Measurements from ENCODE around the gene FAM117A. TPM values are rescaled to one million over a fixed set of nuclear protein-coding genes. Genes with fewer than 3 reads are reported as not detected.
"Not testable (repeated sequence)": the region's sequence is repeated elsewhere in the genome, so short reads cannot be mapped to it uniquely, and the experiment has no call there.

FAM117A gene
- total and polyA plus RNA-seq, 2 donors: 6.2 to 33.1 TPM

DNA sequence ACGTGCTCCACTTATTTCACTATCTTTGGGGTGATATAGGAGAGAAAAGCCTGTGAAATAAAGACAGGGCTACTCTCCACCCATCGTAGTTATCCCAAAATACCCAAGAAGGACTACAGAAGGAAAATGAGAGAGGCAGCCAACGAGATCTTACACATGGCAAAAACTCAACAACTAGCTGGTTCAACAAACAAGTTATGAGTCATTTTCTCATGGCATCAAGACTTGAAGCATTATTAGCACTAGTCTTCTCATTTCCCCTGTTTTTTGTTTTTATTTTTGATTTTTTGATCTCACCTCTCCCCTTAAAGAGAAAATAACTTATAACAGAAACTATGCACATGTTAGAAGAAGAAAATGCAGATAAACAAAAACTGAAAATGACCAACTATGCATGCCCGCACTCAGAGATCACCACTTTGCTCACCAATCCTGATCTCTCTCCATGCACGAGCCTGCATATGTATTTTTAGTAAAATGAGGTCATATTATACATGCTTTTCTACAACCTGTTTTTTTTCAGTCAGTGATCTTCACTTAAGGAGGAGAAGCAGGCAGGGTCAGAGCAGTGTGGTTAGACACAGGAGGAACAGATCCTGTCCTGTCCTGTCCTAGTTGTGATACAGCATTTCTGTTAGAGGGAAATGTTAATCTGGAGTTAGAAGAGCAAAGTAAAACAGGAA is 22.8 kb downstream of the FAM117A start:
- peak overlapping the region; percentile 75 for H3K27ac ChIP-seq (ENCODE audit: low read depth)

DNA sequence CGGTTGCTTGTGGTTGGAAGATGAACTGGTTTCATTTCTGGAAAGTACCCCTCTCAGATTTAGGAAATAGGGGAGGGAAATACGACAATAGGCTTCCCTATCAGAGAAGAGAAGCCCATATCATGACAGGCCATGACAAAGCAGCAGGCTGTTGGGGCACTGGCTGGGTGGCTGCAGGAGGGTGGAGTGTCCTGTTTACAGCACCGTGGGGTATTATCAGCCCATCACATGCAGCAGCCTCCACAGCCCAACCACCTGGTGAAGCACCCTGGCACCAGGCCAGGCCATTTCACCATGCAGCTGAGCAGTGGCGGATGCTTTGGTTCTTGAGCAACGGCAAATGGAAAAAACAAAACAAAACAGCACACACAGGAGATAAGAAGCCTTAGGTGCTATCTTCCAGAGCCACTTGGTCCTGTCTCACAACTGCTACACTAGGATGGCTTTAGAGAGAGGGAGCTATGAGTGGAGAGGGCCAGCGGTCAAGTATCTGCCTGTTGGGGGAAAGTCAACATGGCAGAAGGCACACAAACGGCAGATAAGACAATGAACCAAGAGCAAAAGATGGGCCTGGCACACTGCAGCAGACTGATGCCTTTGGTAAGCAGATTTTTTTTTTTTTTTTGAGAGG is 24.2 kb downstream of the FAM117A start:
- Histone ChIP-seq H3K36me3 (ENCODE audit: insufficient read depth) (no peaks in the 10 kb centered on the region), H3K4me3 (ENCODE audit: low read depth, low read length) (no peak overlapping the region), H3K4me1 (ENCODE audit: insufficient read depth) (peaks cover 9% of the 10 kb centered on the region), H3K27ac (ENCODE audit: low read depth) (peak overlapping the region; percentile 55)
- WGBS: 40% methylated on average over 7 of the region's 7 CpGs
- DNase-seq (ENCODE audit: extremely low spot score): no peak

More for the DNA sequence above, 22.8 kb downstream of the FAM117A start:
- 18% methylated on average over 5 of the region's 5 CpGs for WGBS
- Histone ChIP-seq H3K36me3 (ENCODE audit: insufficient read depth) (no peaks in the 10 kb centered on the region), H3K4me1 (ENCODE audit: insufficient read depth) (peaks cover 9% of the 10 kb centered on the region), H3K4me3 (ENCODE audit: low read depth, low read length) (no peak overlapping the region)
- no peak for DNase-seq (ENCODE audit: extremely low spot score)

DNA sequence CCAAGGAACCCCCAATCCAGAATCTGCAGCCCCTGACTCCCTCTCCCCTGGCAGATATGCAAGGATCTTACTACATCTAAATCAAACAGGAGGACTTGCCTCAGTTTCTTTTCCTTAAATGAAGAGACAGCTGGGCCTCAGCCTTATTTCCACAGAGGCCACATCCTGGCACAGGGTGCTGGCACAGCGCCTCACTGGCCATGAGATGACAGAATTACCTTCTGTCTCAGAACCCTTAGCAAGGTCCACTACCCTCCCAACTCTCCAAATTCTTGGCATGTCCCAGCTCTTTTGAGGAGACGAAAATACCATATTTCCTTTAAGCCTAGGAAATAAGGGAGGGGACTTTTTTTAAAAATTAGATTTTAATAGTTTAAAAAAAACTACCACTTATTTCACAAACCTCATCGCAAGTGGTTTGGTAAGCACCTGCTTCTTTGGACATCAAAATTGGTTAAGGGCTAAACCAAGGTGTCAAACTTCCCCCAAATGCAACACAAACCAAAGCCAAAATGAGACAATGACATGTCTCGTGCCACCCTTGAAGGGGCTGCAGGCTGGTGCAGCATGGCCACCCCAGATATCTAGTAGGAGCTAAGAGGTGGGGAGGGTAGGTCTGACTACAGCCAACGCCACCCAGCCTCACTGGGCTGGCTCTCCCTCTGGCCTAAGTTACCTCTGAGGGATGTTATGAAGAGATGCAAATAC is 25.3 kb downstream of the FAM117A start:
- no peak overlapping the region for H3K27ac ChIP-seq (ENCODE audit: low read depth)
- H3K4me1 ChIP-seq (ENCODE audit: insufficient read depth): peaks cover 9% of the 10 kb centered on the region
- WGBS: 81% methylated on average over 5 of the region's 5 CpGs
- no peak for DNase-seq (ENCODE audit: extremely low spot score)
- no peak overlapping the region for H3K4me3 ChIP-seq (ENCODE audit: low read depth, low read length)
- H3K36me3 ChIP-seq (ENCODE audit: insufficient read depth): no peaks in the 10 kb centered on the region

DNA sequence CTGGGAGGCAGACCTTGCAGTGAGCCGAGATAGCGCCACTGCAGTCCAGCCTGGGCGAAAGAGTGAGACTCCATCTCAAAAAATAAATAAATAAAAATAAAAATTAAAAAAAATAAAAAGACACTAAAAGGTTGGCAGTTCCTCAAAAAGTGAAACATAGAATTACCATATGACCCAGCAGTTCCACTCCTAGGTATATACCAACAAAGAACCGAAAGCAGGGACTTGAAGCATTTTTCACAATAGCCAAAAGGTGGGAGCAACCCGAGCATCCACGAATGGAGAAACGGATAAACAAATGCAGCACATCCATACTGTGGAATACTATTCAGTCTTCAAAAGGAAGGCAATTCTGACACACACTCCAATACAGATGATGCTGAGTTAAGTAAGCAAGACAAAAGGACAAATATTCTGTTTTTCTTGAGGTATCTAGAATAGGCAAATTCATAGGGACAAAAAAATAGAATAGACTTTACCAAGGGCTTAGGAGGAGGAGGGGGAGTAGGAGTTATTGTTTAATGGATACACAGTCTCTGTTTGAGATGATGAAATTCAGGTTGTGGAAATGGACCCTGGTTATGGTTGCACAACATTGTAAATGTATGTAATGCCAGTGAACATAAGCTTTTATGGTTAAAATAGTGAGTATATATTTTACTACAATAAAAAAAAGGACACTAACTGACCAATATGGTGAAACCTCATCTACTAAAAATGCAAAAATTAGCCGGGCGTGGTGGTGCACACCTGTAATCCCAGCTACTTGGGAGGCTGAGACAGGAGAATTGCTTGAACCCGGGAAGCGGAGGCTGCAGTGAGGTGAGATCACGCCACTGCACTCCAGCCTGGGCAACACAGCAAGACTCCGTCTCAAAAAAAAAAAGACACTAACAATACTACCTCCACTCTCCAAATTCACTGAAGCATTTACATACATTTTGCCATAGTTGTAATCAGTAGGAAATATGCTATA is 29.1 kb downstream of the FAM117A start:
- H3K36me3 ChIP-seq (ENCODE audit: insufficient read depth): no peaks in the 10 kb centered on the region
- H3K4me3 ChIP-seq (ENCODE audit: low read depth, low read length): no peak overlapping the region
- 95% methylated on average over 13 of the region's 13 CpGs for WGBS
- no peak overlapping the region for H3K27ac ChIP-seq (ENCODE audit: low read depth)
- DNase-seq (ENCODE audit: extremely low spot score): no peak
- H3K4me1 ChIP-seq (ENCODE audit: insufficient read depth): peaks cover 3% of the 10 kb centered on the region

DNA sequence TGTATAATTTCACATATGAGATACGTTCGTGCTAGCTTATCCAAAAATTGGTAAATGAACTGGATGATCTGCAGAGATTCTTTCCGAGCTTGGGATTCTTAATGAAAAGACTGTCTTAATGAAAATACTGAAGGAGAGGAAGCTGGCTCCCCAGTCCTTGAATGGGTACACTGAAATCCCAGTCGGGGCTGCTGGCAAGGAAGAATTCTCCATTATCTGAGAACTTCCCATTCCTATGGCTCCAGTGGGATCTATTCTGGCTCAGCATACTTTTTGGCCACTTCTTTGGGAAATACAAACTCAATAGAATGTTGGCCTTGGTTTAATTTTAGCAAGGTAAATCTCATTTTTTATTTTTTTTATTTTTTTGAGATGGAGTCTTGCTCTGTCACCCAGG is 32.5 kb downstream of the FAM117A start:
- Histone ChIP-seq H3K4me3 (ENCODE audit: low read depth, low read length) (no peak overlapping the region), H3K36me3 (ENCODE audit: insufficient read depth) (no peaks in the 10 kb centered on the region), H3K4me1 (ENCODE audit: insufficient read depth) (no peaks in the 10 kb centered on the region), H3K27ac (ENCODE audit: low read depth) (no peak overlapping the region)
- 37% methylated on average over 4 of the region's 4 CpGs for WGBS
- no peak for DNase-seq (ENCODE audit: extremely low spot score)

DNA sequence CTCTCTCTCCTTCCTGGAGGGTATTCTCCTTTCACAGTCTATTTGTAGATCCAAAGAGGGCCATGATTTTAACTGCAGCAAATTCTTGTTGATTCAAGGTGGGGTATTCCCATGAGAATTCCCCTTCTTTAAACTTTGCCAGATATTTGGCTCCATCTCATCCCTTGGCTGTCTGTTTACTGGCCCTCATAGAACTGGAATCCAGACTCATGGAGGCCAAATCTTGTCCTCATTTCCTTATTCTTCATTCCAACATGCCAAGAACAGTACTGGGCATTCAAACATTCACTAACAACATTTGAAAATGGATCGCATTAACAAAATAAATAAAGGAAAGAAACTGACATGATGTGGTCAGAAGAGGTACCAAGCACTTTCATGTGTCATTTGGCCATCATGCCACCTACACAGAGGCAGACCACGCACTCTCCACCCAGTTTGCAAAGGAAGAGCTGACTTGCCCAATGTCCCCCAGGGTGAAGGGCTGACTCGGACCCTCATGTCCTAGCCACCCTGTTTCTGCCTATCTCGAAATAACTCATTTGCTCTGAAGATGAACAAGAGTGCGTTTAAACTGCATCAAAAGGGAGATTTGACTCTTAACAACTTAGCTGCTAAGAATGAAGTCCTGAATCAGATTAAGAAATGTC is 33.0 kb downstream of the FAM117A start:
- no peaks in the 10 kb centered on the region for H3K4me1 ChIP-seq (ENCODE audit: insufficient read depth)
- WGBS: 60% methylated on average over 5 of the region's 5 CpGs
- H3K36me3 ChIP-seq (ENCODE audit: insufficient read depth): no peaks in the 10 kb centered on the region
- DNase-seq (ENCODE audit: extremely low spot score): no peak
- H3K4me3 ChIP-seq (ENCODE audit: low read depth, low read length): no peak overlapping the region
- peak overlapping the region; percentile 70 for H3K27ac ChIP-seq (ENCODE audit: low read depth)

DNA sequence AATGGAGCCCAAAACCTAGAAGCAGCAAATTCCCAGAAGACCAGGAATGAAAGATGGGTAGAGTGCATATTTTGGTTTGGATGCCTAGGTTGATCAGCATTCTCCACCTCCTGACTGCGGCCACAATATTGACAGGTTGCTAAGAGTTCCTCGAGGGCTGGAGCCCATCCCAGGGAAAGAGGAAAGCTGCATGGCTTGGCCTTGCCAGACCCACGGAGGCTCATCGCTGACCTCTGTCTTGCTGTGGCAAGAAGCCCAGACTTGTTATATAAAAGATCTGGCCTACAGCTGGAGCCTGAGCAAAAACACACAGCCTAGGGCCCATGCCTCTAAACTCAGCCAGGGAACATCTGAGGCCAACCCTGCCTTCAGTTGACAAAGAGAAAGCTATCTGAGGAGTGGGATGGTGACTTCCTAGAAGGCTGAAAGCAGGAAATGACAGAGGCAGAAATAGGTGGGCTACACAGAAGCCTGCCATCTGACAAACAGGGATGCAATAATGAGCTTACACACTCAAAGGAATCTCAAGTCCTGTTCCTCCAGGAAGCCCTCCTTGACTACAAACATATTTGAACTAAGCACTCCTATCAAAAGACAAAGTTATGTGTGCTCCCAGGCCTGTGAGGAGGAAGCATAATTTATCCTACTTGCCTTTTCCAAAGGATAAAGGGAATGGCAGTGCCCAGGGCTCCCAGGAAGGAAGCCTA is 33.7 kb downstream of the FAM117A start:
- Histone ChIP-seq H3K27ac (ENCODE audit: low read depth) (peak overlapping the region; percentile 70), H3K4me3 (ENCODE audit: low read depth, low read length) (no peak overlapping the region), H3K4me1 (ENCODE audit: insufficient read depth) (no peaks in the 10 kb centered on the region), H3K36me3 (ENCODE audit: insufficient read depth) (no peaks in the 10 kb centered on the region)
- DNase-seq (ENCODE audit: extremely low spot score): peak; percentile 48
- 18% methylated on average over 4 of the region's 4 CpGs for WGBS

DNA sequence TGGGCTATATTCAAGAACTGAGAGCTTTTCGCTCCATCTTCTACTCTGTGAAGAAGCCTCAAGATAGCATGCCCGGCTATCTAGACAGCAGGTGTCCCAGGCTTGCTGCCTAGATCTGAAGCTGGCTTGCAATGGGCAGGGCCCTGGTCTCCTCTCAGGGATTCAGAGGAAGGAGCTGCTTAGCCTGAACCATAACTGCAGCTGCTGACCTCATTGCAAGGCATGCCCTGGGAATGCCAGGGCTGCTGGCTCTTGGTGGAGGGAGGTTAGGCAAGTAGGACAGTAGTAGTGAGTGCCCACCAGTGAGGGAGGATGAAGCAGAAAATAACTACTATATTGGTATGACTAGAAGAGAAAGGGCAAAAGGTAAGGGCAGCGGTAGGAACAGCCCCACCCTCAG is 34.9 kb downstream of the FAM117A start:
- no peak overlapping the region for H3K4me3 ChIP-seq (ENCODE audit: low read depth, low read length)
- H3K27ac ChIP-seq (ENCODE audit: low read depth): no peak overlapping the region
- DNase-seq (ENCODE audit: extremely low spot score): no peak
- H3K4me1 ChIP-seq (ENCODE audit: insufficient read depth): peaks cover under 1% of the 10 kb centered on the region
- 88% methylated on average over 3 of the region's 3 CpGs for WGBS
- H3K36me3 ChIP-seq (ENCODE audit: insufficient read depth): no peaks in the 10 kb centered on the region

DNA sequence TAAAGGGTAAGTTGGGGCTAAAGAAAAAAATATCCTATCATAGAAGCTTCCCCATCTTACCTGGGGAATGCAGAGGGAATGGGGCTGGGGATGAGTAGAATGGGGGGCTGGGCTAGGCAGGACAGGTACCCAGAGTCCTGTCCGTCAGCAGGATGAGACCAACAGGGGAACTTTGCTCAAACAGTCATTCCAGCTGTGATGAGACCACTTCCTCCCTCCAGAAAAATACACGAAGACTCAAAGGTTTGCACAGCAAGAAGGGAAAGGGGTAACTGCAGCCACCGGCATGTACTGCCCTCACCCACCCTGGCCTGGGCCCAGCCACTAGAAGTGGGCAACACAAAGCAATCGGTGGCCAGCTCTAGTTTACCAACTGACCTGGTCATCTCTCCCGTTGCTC is 35.5 kb downstream of the FAM117A start:
- no peak for DNase-seq (ENCODE audit: extremely low spot score)
- Histone ChIP-seq H3K27ac (ENCODE audit: low read depth) (no peak overlapping the region), H3K4me1 (ENCODE audit: insufficient read depth) (peaks cover 2% of the 10 kb centered on the region), H3K36me3 (ENCODE audit: insufficient read depth) (no peaks in the 10 kb centered on the region), H3K4me3 (ENCODE audit: low read depth, low read length) (no peak overlapping the region)
- 84% methylated on average over 5 of the region's 5 CpGs for WGBS

DNA sequence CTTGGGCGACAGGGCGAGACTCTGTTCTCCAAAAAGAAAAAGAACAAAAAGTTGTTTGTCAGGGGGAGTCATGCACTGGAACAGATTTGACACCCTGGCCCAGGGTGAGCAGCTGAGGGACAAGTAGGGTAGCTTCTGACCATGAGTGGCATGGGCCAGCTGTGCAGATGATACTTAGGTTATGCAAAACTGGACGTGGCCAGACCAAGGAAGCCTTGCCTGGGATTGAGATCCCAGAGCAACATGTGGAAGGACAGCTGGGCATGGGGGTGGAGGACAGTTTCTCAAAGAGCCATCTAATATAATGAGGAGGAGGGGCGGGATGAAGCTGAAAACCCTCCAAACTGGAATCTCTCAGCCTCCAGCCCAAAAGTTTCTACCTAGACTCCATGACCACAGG is 36.6 kb downstream of the FAM117A start:
- Histone ChIP-seq H3K4me3 (ENCODE audit: low read depth, low read length) (no peak overlapping the region), H3K27ac (ENCODE audit: low read depth) (no peak overlapping the region), H3K36me3 (ENCODE audit: insufficient read depth) (no peaks in the 10 kb centered on the region), H3K4me1 (ENCODE audit: insufficient read depth) (peaks cover 2% of the 10 kb centered on the region)
- 91% methylated on average over 4 of the region's 4 CpGs for whole genome bisulfite sequencing
- no peak for DNase-seq (ENCODE audit: extremely low spot score)

DNA sequence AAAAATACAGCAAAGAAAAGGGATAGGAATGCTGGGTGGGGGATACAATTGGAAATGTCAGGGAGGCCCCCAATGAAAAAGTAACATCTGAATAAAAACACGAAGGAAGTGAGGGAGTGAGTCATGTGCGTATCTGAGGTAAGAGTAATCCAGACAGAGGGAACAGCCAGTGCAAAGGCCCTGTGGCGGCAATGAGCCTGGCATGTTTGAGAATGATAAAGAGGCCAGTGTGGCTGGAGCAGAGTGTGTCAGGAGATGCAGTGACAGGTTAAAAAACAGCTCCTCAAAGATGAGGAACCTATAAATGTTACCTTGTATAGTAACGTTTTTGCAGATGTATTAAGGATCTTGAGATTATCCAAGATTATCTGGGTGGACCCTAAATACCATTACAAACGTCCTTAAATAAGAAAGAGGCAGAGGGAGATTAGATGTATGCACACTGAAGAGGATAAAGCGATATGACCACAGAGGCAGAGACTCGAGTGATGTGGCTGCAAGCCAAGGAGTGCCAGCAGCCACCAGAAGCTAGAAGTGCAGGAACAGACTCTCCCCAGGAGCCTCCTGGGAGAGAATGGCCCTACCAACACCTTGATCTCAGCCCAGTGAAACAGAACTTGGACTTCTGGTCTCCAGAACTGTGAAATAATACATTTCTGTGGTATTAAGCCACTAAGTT is 38.3 kb downstream of the FAM117A start:
- H3K36me3 ChIP-seq (ENCODE audit: insufficient read depth): no peaks in the 10 kb centered on the region
- peaks cover 2% of the 10 kb centered on the region for H3K4me1 ChIP-seq (ENCODE audit: insufficient read depth)
- H3K4me3 ChIP-seq (ENCODE audit: low read depth, low read length): no peak overlapping the region
- WGBS: 80% methylated on average over 7 of the region's 7 CpGs
- no peak overlapping the region for H3K27ac ChIP-seq (ENCODE audit: low read depth)
- no peak for DNase-seq (ENCODE audit: extremely low spot score)

DNA sequence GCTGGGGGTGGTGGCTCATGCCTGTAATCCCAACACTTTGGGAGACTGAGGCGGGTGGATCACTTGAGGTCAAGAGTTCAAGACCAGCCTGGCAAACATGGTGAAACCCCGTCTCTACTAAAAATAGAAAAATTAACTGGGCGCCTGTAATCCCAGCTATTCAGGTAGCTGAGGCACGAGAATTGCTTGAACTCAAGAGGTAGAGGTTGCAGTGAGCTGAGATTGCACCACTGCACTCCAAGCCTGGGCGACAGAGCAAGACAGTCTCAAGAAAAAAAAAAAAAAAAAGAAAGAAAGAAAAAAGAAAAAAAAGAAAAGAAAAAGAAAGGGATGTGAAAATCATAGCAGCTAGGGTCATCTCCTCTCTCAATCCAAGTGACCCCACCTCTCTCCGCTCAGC is 39.4 kb downstream of the FAM117A start:
- not testable (repeated sequence) for H3K4me1 ChIP-seq (ENCODE audit: insufficient read depth); DNase-seq (ENCODE audit: extremely low spot score); H3K4me3 ChIP-seq (ENCODE audit: low read depth, low read length); H3K27ac ChIP-seq (ENCODE audit: low read depth); H3K36me3 ChIP-seq (ENCODE audit: insufficient read depth)
- 80% methylated on average over 6 of the region's 6 CpGs for whole genome bisulfite sequencing
